Cerebellar cortex (tissue), 1 donor: ENCODE measurements around the gene SIM1.
"Not testable (repeated sequence)": the region's sequence is repeated elsewhere in the genome, so short reads cannot be mapped to it uniquely, and the experiment has no call there.

ENCODE experiments used
- DNase-seq: peaks from one replicate; pipeline ENCODE4 v3.0.0-alpha.2; 2015; ENCODE audit warnings: low spot score

SIM1 gene

GRCh38 chr6:100426744-100427338 lies 37.9 kb downstream of the SIM1 start:
- DNase-seq = no peak

GRCh38 chr6:100426241-100426640 lies 38.5 kb downstream of the SIM1 start:
- DNase-seq = no peak

- no peak for DNase-seq
Observed at GRCh38 chr6:100420711-100421110, 44.0 kb downstream of the SIM1 start.

GRCh38 chr6:100417036-100417435 lies 47.7 kb downstream of the SIM1 start:
- DNase-seq = no peak

- DNase-seq = no peak
Observed at GRCh38 chr6:100415768-100416167, 49.0 kb downstream of the SIM1 start.

- no peak for DNase-seq
Observed at GRCh38 chr6:100412872-100413271, 51.8 kb downstream of the SIM1 start.

- no peak for DNase-seq
Observed at GRCh38 chr6:100404051-100404450, 60.7 kb downstream of the SIM1 start.

- DNase-seq = no peak
Observed at GRCh38 chr6:100393493-100393892, 71.2 kb downstream of the SIM1 start.

GRCh38 chr6:100392423-100392822 lies 72.3 kb downstream of the SIM1 start:
- DNase-seq = no peak

GRCh38 chr6:100388868-100389519 lies 75.7 kb downstream of the SIM1 start:
- no peak for DNase-seq

GRCh38 chr6:100382767-100383195 lies 81.9 kb downstream of the SIM1 start:
- no peak for DNase-seq

GRCh38 chr6:100382031-100382430 lies 82.7 kb downstream of the SIM1 start:
- DNase-seq = no peak

GRCh38 chr6:100381111-100381510 lies 83.6 kb downstream of the SIM1 start:
- no peak for DNase-seq

GRCh38 chr6:100379386-100379785 lies 85.3 kb downstream of the SIM1 start:
- no peak for DNase-seq

GRCh38 chr6:100378576-100378975 lies 86.1 kb downstream of the SIM1 start:
- DNase-seq = no peak

- no peak for DNase-seq
Observed at GRCh38 chr6:100376103-100376502, 88.6 kb downstream of the SIM1 start.

GRCh38 chr6:100372326-100373091 lies 92.2 kb downstream of the SIM1 start:
- no peak for DNase-seq

- DNase-seq = no peak
Observed at GRCh38 chr6:100371591-100371990, 93.1 kb downstream of the SIM1 start.

- DNase-seq = no peak
Observed at GRCh38 chr6:100370265-100370664, 94.5 kb downstream of the SIM1 start.

- DNase-seq = no peak
Observed at GRCh38 chr6:100366419-100366818, 98.3 kb downstream of the SIM1 start.

GRCh38 chr6:100363651-100364050 lies 101.1 kb downstream of the SIM1 start:
- no peak for DNase-seq

- DNase-seq = not testable (repeated sequence)
Observed at GRCh38 chr6:100354736-100355641, 109.7 kb downstream of the SIM1 start.
